HepG2 (cell line): ENCODE data around the gene ORC1. TPM values are rescaled to one million over a fixed set of nuclear protein-coding genes. Genes with fewer than 3 reads are reported as not detected.

Experiments
- CBFB ChIP-seq: sonication (generic); formaldehyde crosslinking; IDR thresholded peaks from 2 replicates; pipeline ENCODE4 v1.4.0; 2020; ENCODE audit warnings: missing genetic modification reagents
- CEBPG ChIP-seq: IDR thresholded peaks from 2 replicates; pipeline ENCODE4 v1.6.1; 2016
- ETV6 ChIP-seq: sonication (generic); formaldehyde crosslinking; conservative IDR thresholded peaks from 2 replicates; pipeline ENCODE4 v1.4.0; 2020; ENCODE audit warnings: missing genetic modification reagents
- HDAC1 ChIP-seq: sonication (generic); formaldehyde crosslinking; IDR thresholded peaks from 2 replicates; pipeline ENCODE4 v1.5.1; 2020; ENCODE audit warnings: mild to moderate bottlenecking, missing genetic modification reagents
- KAT7 ChIP-seq: IDR thresholded peaks from 2 replicates; pipeline ENCODE4 v1.6.1; 2018; ENCODE audit warnings: borderline replicate concordance, missing compliant biosample characterization
- MBNL3 ChIP-seq: fragments of 250-450 bp; sonication (Bioruptor Pico); conservative IDR thresholded peaks from 2 replicates; pipeline ENCODE4 v1.8.0; 2022; ENCODE audit warnings: mild to moderate bottlenecking, inconsistent platforms
- MED1 ChIP-seq: sonication (generic); formaldehyde crosslinking; IDR thresholded peaks from 2 replicates; pipeline ENCODE4 v1.4.0; 2020; ENCODE audit warnings: missing genetic modification reagents
- MTERF4 ChIP-seq: sonication (generic); formaldehyde crosslinking; IDR thresholded peaks from 2 replicates; pipeline ENCODE4 v1.8.0; 2023; ENCODE audit warnings: mild to moderate bottlenecking, missing genetic modification reagents
- NCOA5 ChIP-seq: sonication (generic); formaldehyde crosslinking; IDR thresholded peaks from 2 replicates; pipeline ENCODE4 v1.4.0; 2020; ENCODE audit warnings: missing genetic modification reagents
- NFIC ChIP-seq: IDR thresholded peaks from 2 replicates; pipeline ENCODE4 v1.6.1; 2012; ENCODE audit warnings: mild to moderate bottlenecking, low read length, inconsistent platforms
- POLR2AphosphoS2 ChIP-seq: IDR thresholded peaks from 2 replicates; pipeline ENCODE4 v1.6.1; 2011; ENCODE audit warnings: low read depth, low read length, improper control_type of control experiment
- SATB2 ChIP-seq: sonication (generic); formaldehyde crosslinking; IDR thresholded peaks from 2 replicates; pipeline ENCODE4 v1.5.0; 2020; ENCODE audit warnings: missing genetic modification reagents
- SIX1 ChIP-seq: sonication (generic); formaldehyde crosslinking; IDR thresholded peaks from 2 replicates; pipeline ENCODE4 v1.4.0; 2020; ENCODE audit warnings: missing genetic modification reagents, borderline replicate concordance
- SIX4 ChIP-seq: sonication (generic); formaldehyde crosslinking; IDR thresholded peaks from 2 replicates; pipeline ENCODE4 v1.4.0; 2020; ENCODE audit warnings: missing genetic modification reagents
- SMAD9 ChIP-seq: sonication (generic); formaldehyde crosslinking; IDR thresholded peaks from 2 replicates; pipeline ENCODE4 v1.5.1; 2020; ENCODE audit warnings: mild to moderate bottlenecking, missing genetic modification reagents
- SP1 ChIP-seq, 2 experiments: fragments of 450-650 bp in 1 of 2; sonication (generic) in 1 of 2; formaldehyde crosslinking in 1 of 2; IDR thresholded peaks; 2 replicates each; pipeline versions ENCODE4 v1.4.0 to v1.6.1; 2016 to 2020; ENCODE audit warnings: missing genetic modification reagents in 1 of 2
- THAP9 ChIP-seq: sonication (generic); formaldehyde crosslinking; IDR thresholded peaks from 2 replicates; pipeline ENCODE4; 2020; ENCODE audit warnings: missing genetic modification reagents, mild to moderate bottlenecking, borderline replicate concordance
- TOE1 ChIP-seq: sonication (generic); formaldehyde crosslinking; IDR thresholded peaks from 2 replicates; pipeline ENCODE4 v1.4.0; 2020; ENCODE audit warnings: mild to moderate bottlenecking, missing genetic modification reagents
- ZBTB14 ChIP-seq: sonication (generic); formaldehyde crosslinking; IDR thresholded peaks from 2 replicates; pipeline ENCODE4 v1.4.0; 2020; ENCODE audit warnings: missing genetic modification reagents
- ZFP90 ChIP-seq: sonication (generic); formaldehyde crosslinking; IDR thresholded peaks from 2 replicates; pipeline ENCODE4 v1.8.0; 2022; ENCODE audit warnings: missing genetic modification reagents, mild to moderate bottlenecking, inconsistent platforms, borderline replicate concordance
- ZFX ChIP-seq: sonication (generic); formaldehyde crosslinking; IDR thresholded peaks from 2 replicates; pipeline ENCODE4 v1.4.0; 2020; ENCODE audit warnings: mild to moderate bottlenecking, low read depth, missing genetic modification reagents, moderate library complexity
- ZNF224 ChIP-seq: sonication (generic); formaldehyde crosslinking; IDR thresholded peaks from 2 replicates; pipeline ENCODE4 v1.5.0; 2020; ENCODE audit warnings: mild to moderate bottlenecking, missing genetic modification reagents
- ZNF562 ChIP-seq: sonication (generic); formaldehyde crosslinking; IDR thresholded peaks from 2 replicates; pipeline ENCODE4 v1.8.0; 2022; ENCODE audit warnings: missing genetic modification reagents, borderline replicate concordance
- ZNF567 ChIP-seq: sonication (generic); formaldehyde crosslinking; IDR thresholded peaks from 2 replicates; pipeline ENCODE4 v1.8.1; 2023; ENCODE audit warnings: mild to moderate bottlenecking, missing genetic modification reagents, borderline replicate concordance
- ZNF569 ChIP-seq: sonication (generic); formaldehyde crosslinking; IDR thresholded peaks from 2 replicates; pipeline ENCODE4 v1.5.0; 2020; ENCODE audit warnings: mild to moderate bottlenecking, missing genetic modification reagents, moderate library complexity, borderline replicate concordance
- ZNF614 ChIP-seq: IDR thresholded peaks from 2 replicates; pipeline ENCODE4 v1.6.1; 2018; ENCODE audit warnings: missing biosample characterization, missing genetic modification reagents, inconsistent platforms, borderline replicate concordance
- ZNF761 ChIP-seq: sonication (generic); formaldehyde crosslinking; conservative IDR thresholded peaks from 2 replicates; pipeline ENCODE4 v1.4.0; 2020; ENCODE audit warnings: mild to moderate bottlenecking, missing genetic modification reagents
- polyA plus RNA-seq, 8 experiments: library from polyadenylated mRNA; depleted of rRNA in 3 of 8; stranded (reverse) in 7 of 8; unstranded in 1 of 8; fragments of >200 nt; fragmentation: Illumina TruSeq in 4 of 8; extraction: Trizol in 4 of 8; gene quantifications; 2 replicates each; pipeline versions ENCODE4 v1.2.1 to v1.2.3, GENCODE V29; 2011 to 2016; ENCODE audit warnings: low read depth in 4 of 8, missing spikeins in 1 of 8, mixed read lengths in 1 of 8; ENCODE audit not compliant: insufficient read depth in 1 of 8
- total RNA-seq, 5 experiments: library from RNA; depleted of rRNA; stranded (reverse); fragments of >200 nt; fragmentation: Illumina TruSeq; extraction: Trizol; gene quantifications; 2 replicates each; pipeline ENCODE4 v1.2.3, GENCODE V29; 2016; ENCODE audit warnings: low read depth in 1 of 5

ORC1 gene
- total and polyA plus RNA-seq, 2 of the 13 experiments (the other 11 are each of a cell fraction or from before 2014, with no cell fraction given), result 7.0 to 23.5 TPM

- no peak for TF ChIP-seq MBNL3
- TF ChIP-seq THAP9, result 0 out of 2 replicates have a peak, but pooled peaks have one; percentile 22
- no peak for TF ChIP-seq SIX1
- TF ChIP-seq MED1 (CRISPR knock-in tag), result peak; percentile 57
- TF ChIP-seq CEBPG (CRISPR knock-in tag), result no peak
- no peak for TF ChIP-seq ETV6 (CRISPR knock-in tag)
- TF ChIP-seq POLR2AphosphoS2, result no peak
- no peak for TF ChIP-seq SMAD9 (CRISPR knock-in tag)
- peak; percentile 46; the same call in 1 of the 2 replicates for TF ChIP-seq ZBTB14
- no peak for TF ChIP-seq ZNF569 (CRISPR knock-in tag)
- 0 out of 2 replicates have a peak, but pooled peaks have one; percentile 65 for TF ChIP-seq ZFP90
- no peak for TF ChIP-seq SATB2 (CRISPR knock-in tag)
- no peak for TF ChIP-seq NCOA5
- no peak for TF ChIP-seq ZNF761 (CRISPR knock-in tag)
- no peak for TF ChIP-seq SP1 (IDR thresholded peaks at IDR 0.05)
- no peak for TF ChIP-seq SP1 (CRISPR knock-in tag; IDR thresholded peaks at IDR 0.05)
- 0 out of 2 replicates have a peak, but pooled peaks have one; percentile 75 for TF ChIP-seq ZNF567
- peak; percentile 91 for TF ChIP-seq HDAC1 (CRISPR knock-in tag)
- TF ChIP-seq ZNF614 (CRISPR knock-in tag), result peak; percentile 33; the same call in 1 of the 2 replicates
- peak; percentile 77 for TF ChIP-seq KAT7 (CRISPR knock-in tag)
- TF ChIP-seq ZFX (CRISPR knock-in tag), result peak; percentile 99
- no peak for TF ChIP-seq SIX4
- TF ChIP-seq ZNF224, result no peak
- TF ChIP-seq TOE1, result 0 out of 2 replicates have a peak, but pooled peaks have one; percentile 65
- no peak for TF ChIP-seq ZNF562 (CRISPR knock-in tag)
- no peak for TF ChIP-seq NFIC
- TF ChIP-seq CBFB (CRISPR knock-in tag), result no peak
- no peak for TF ChIP-seq MTERF4 (CRISPR knock-in tag)
Measured at GRCh38 chr1:52365746-52366516, 38.3 kb downstream of the ORC1 start, which contains the start of gene CC2D1B (continued).
